Liver (tissue), 9 donors: ENCODE data around the gene BRSK2. TPM values are rescaled to one million over a fixed set of nuclear protein-coding genes. Genes with fewer than 3 reads are reported as not detected.

ENCODE experiments used
- DNase-seq: peaks from one replicate; pipeline ENCODE4 v3.0.0-alpha.2; 2017; ENCODE audit warnings: low spot score
- H3K27ac ChIP-seq, 2 donors: one replicate each; pipeline ENCODE4 v1.7.0; 2013; ENCODE audit warnings: inconsistent platforms in 2 of 2, low read length in 2 of 2, control low read depth in 1 of 2, low read depth in 1 of 2, mild to moderate bottlenecking in 1 of 2
- H3K27me3 ChIP-seq, 4 donors: one replicate each; pipeline versions ENCODE4 v1.6.1 to v1.7.0; 2013; ENCODE audit warnings: low read length in 3 of 4, inconsistent platforms in 1 of 4, mild to moderate bottlenecking in 1 of 4, moderate library complexity in 1 of 4; ENCODE audit not compliant: control insufficient read depth in 4 of 4, insufficient read depth in 4 of 4
- H3K36me3 ChIP-seq, 4 donors: one replicate each; pipeline versions ENCODE4 v1.6.1 to v1.7.0; 2013; ENCODE audit warnings: low read length in 3 of 4, mild to moderate bottlenecking in 3 of 4, low read depth in 1 of 4, moderate library complexity in 1 of 4; ENCODE audit not compliant: control insufficient read depth in 4 of 4, insufficient read depth in 3 of 4
- H3K4me1 ChIP-seq, 4 donors: one replicate each; pipeline versions ENCODE4 v1.6.1 to v1.7.0; 2013; ENCODE audit warnings: low read length in 3 of 4, mild to moderate bottlenecking in 3 of 4, moderate library complexity in 1 of 4; ENCODE audit not compliant: control insufficient read depth in 4 of 4, insufficient read depth in 4 of 4
- H3K4me3 ChIP-seq, 3 donors: one replicate each; pipeline versions ENCODE4 v1.6.1 to v1.7.0; 2013; ENCODE audit warnings: low read length in 3 of 3, control low read depth in 1 of 3, low read depth in 1 of 3, mild to moderate bottlenecking in 1 of 3
- H3K9ac ChIP-seq, 2 donors: one replicate each; pipeline ENCODE4 v1.7.0; 2013; ENCODE audit warnings: low read length in 2 of 2, mild to moderate bottlenecking in 2 of 2, moderate library complexity in 2 of 2, control low read depth in 1 of 2, low read depth in 1 of 2
- H3K9me3 ChIP-seq, 4 donors: one replicate each; pipeline versions ENCODE4 v1.6.1 to v1.7.0; 2013; ENCODE audit warnings: low read length in 3 of 4; ENCODE audit not compliant: control insufficient read depth in 4 of 4
- ATF3 ChIP-seq: IDR thresholded peaks from 2 replicates; pipeline ENCODE4 v1.6.1; 2016; ENCODE audit warnings: antibody characterized with exemption
- EGR1 ChIP-seq, 2 donors: IDR thresholded peaks; 2 replicates each; pipeline ENCODE4 v1.6.1; 2016 to 2018; ENCODE audit warnings: antibody characterized with exemption in 2 of 2, low read depth in 2 of 2
- FOXA1 ChIP-seq: IDR thresholded peaks from 2 replicates; pipeline ENCODE4 v1.6.1; 2016; ENCODE audit warnings: antibody characterized with exemption
- FOXA2 ChIP-seq: IDR thresholded peaks from 2 replicates; pipeline ENCODE4 v1.6.1; 2016; ENCODE audit warnings: antibody characterized with exemption
- GABPA ChIP-seq, 2 donors: IDR thresholded peaks in 1 of 2; conservative IDR thresholded peaks in 1 of 2; 2 replicates each; pipeline ENCODE4 v1.6.1; 2016; ENCODE audit warnings: antibody characterized with exemption in 2 of 2, mild to moderate bottlenecking in 1 of 2, moderate library complexity in 1 of 2
- HNF4A ChIP-seq, 2 donors: conservative IDR thresholded peaks; 2 replicates each; pipeline ENCODE4 v1.6.1; 2016; ENCODE audit warnings: antibody characterized with exemption in 2 of 2, mild to moderate bottlenecking in 2 of 2
- HNF4G ChIP-seq: IDR thresholded peaks from 2 replicates; pipeline ENCODE4 v1.6.1; 2016; ENCODE audit warnings: antibody characterized with exemption
- JUND ChIP-seq, 2 donors: IDR thresholded peaks; 2 replicates each; pipeline ENCODE4 v1.6.1; 2016; ENCODE audit warnings: antibody characterized with exemption in 2 of 2
- MAX ChIP-seq: IDR thresholded peaks from 2 replicates; pipeline ENCODE4 v1.6.1; 2016; ENCODE audit warnings: antibody characterized with exemption
- NR2F2 ChIP-seq: IDR thresholded peaks from 2 replicates; pipeline ENCODE4 v1.6.1; 2016; ENCODE audit warnings: antibody characterized with exemption
- RAD21 ChIP-seq, 2 donors: IDR thresholded peaks; 2 replicates each; pipeline ENCODE4 v1.6.1; 2016; ENCODE audit warnings: antibody characterized with exemption in 2 of 2, mild to moderate bottlenecking in 2 of 2
- REST ChIP-seq: IDR thresholded peaks from 2 replicates; pipeline ENCODE4 v1.6.1; 2016; ENCODE audit warnings: antibody characterized with exemption, mild to moderate bottlenecking
- RXRA ChIP-seq, 2 donors: IDR thresholded peaks; 2 replicates each; pipeline ENCODE4 v1.6.1; 2017 to 2018; ENCODE audit warnings: antibody characterized with exemption in 2 of 2, mild to moderate bottlenecking in 1 of 2
- SP1 ChIP-seq: IDR thresholded peaks from 2 replicates; pipeline ENCODE4 v1.6.1; 2018; ENCODE audit warnings: antibody characterized with exemption, mild to moderate bottlenecking
- TAF1 ChIP-seq: conservative IDR thresholded peaks from 2 replicates; pipeline ENCODE4 v1.6.1; 2016; ENCODE audit warnings: antibody characterized with exemption, mild to moderate bottlenecking
- YY1 ChIP-seq: IDR thresholded peaks from 2 replicates; pipeline ENCODE4 v1.6.1; 2016; ENCODE audit warnings: antibody characterized with exemption, mild to moderate bottlenecking
- ZBTB33 ChIP-seq: IDR thresholded peaks from 2 replicates; pipeline ENCODE4 v1.6.1; 2016; ENCODE audit warnings: antibody characterized with exemption
- WGBS: extraction: QIAGEN DNeasy Blood & Tissue Kit; methylation state at CpG from one replicate; pipeline ENCODE4 v1.1.7; 2013; 5-methylcytosine and 5-hydroxymethylcytosine counted together
- polyA plus RNA-seq, 2 donors: library from polyadenylated mRNA; stranded (reverse) in 1 of 2; unstranded in 1 of 2; fragments of 200-250 nt in 1 of 2; fragments of >200 nt in 1 of 2; fragmentation: Nextera tagmentation in 1 of 2; extraction: Ambion mirVana in 1 of 2; gene quantifications; one replicate each; pipeline versions ENCODE4 v1.2.1 to v1.2.3, GENCODE V29; 2013 to 2015
- total RNA-seq, 2 donors: library from RNA; depleted of rRNA; stranded (reverse); fragments of >200 nt; gene quantifications; one replicate each; pipeline ENCODE4 v1.2.3, GENCODE V29; 2014
- TF ChIP-seq, protein P1 (sequence below): fragments of 150-350 bp; IDR thresholded peaks from 2 replicates; pipeline ENCODE4 v1.5.1; 2017; ENCODE audit warnings: improper control_type of control experiment, low read depth, low read length; ENCODE audit not compliant: missing input control
- donor health status: healthy.
- donor health status: healthy.
- donor health status: healthy.
- donor health status: healthy.
- donor health status: healthy.

BRSK2 gene
- total and polyA plus RNA-seq, 4 donors = 0.05 to 0.17 TPM; not detected in 2

GRCh38 chr11:1504581-1505290 lies 115.0 kb downstream of the BRSK2 start:
- no peak overlapping the region for H3K27ac ChIP-seq
- no peak overlapping the region for H3K9ac ChIP-seq
- H3K4me3 ChIP-seq = no peak overlapping the region
- TF ChIP-seq REST (no peak), HNF4A (conservative IDR thresholded peaks at IDR 0.05) (no peak), FOXA2 (no peak), ZBTB33 (no peak), SP1 (no peak), TAF1 (no peak), YY1 (no peak), NR2F2 (no peak), RXRA (IDR thresholded peaks at IDR 0.05) (no peak), RAD21 (IDR thresholded peaks at IDR 0.05) (no peak), EGR1 (IDR thresholded peaks at IDR 0.05; ENCODE audit: low read depth in 2 of 2) (no peak), GABPA (IDR thresholded peaks at IDR 0.05 in 1 of 2, conservative IDR thresholded peaks at IDR 0.05 in 1 of 2) (no peak), MAX (no peak), FOXA1 (no peak), ATF3 (no peak), JUND (IDR thresholded peaks at IDR 0.05) (no peak), HNF4G (no peak)
- TF ChIP-seq, protein P1, sequence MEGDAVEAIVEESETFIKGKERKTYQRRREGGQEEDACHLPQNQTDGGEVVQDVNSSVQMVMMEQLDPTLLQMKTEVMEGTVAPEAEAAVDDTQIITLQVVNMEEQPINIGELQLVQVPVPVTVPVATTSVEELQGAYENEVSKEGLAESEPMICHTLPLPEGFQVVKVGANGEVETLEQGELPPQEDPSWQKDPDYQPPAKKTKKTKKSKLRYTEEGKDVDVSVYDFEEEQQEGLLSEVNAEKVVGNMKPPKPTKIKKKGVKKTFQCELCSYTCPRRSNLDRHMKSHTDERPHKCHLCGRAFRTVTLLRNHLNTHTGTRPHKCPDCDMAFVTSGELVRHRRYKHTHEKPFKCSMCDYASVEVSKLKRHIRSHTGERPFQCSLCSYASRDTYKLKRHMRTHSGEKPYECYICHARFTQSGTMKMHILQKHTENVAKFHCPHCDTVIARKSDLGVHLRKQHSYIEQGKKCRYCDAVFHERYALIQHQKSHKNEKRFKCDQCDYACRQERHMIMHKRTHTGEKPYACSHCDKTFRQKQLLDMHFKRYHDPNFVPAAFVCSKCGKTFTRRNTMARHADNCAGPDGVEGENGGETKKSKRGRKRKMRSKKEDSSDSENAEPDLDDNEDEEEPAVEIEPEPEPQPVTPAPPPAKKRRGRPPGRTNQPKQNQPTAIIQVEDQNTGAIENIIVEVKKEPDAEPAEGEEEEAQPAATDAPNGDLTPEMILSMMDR = no peak
- no peaks in the 10 kb centered on the region for H3K9me3 ChIP-seq
- H3K4me1 ChIP-seq = peaks cover 0 to 4% (median 1%) of the 10 kb centered on the region in 4 donors
- no peaks in the 10 kb centered on the region for H3K36me3 ChIP-seq
- H3K27me3 ChIP-seq = no peaks in the 10 kb centered on the region
- DNase-seq = no peak
- WGBS = 96% methylated on average over 28 of the region's 28 CpGs
